Measurements from ENCODE around the gene ADGRG6. TPM values are rescaled to one million over a fixed set of nuclear protein-coding genes. Genes with fewer than 3 reads are reported as not detected.

ADGRG6 gene
- polyA plus RNA-seq, 1 of the 3 experiments (the other 2 are of a cell fraction) = 61.5 TPM

GRCh38 chr6:142441716-142442115 is 139.9 kb downstream of the ADGRG6 start:
- WGBS (ENCODE audit: low lambda C conversion rate) = 53% methylated on average over 3 of the region's 3 CpGs
- no peaks in the 10 kb centered on the region for H4K20me1 ChIP-seq (ENCODE audit: insufficient read depth)
- H3K9ac ChIP-seq = no peak overlapping the region
- H3K4me1 ChIP-seq (ENCODE audit: control insufficient read depth in 1 of 2, insufficient read depth in 2 of 2, low read depth in 1 of 2, low read length in 1 of 2) = peaks cover 3 to 19% of the 10 kb centered on the region in 2 experiments; a peak in 3 of 4 replicates
- H3K9me3 ChIP-seq = no peaks in the 10 kb centered on the region
- TF ChIP-seq NRF1 (IDR thresholded peaks at IDR 0.05; ENCODE audit: low read depth, low read length) = no peak
- no peak for TF ChIP-seq SMC3 (IDR thresholded peaks at IDR 0.05; ENCODE audit: low read depth, low read length)
- TF ChIP-seq NFIC (IDR thresholded peaks at IDR 0.05; ENCODE audit: borderline replicate concordance) = no peak
- no peak for TF ChIP-seq USF1 (IDR thresholded peaks at IDR 0.05; ENCODE audit: borderline replicate concordance, low read depth)
- no peak for TF ChIP-seq PBX3 (IDR thresholded peaks at IDR 0.05)
- no peak for TF ChIP-seq RCOR1 (IDR thresholded peaks at IDR 0.05; ENCODE audit: low read length)
- no peak for TF ChIP-seq RAD21 (IDR thresholded peaks at IDR 0.05; ENCODE audit: low read length)
- TF ChIP-seq TCF12 (IDR thresholded peaks at IDR 0.05) = no peak
- no peak for TF ChIP-seq USF2 (IDR thresholded peaks at IDR 0.05; ENCODE audit: borderline replicate concordance, low read depth, low read length)
- no peak for TF ChIP-seq EP300 (IDR thresholded peaks at IDR 0.05; ENCODE audit: borderline replicate concordance in 1 of 2, low read depth in 1 of 2, low read length in 1 of 2)
- TF ChIP-seq CHD2 (IDR thresholded peaks at IDR 0.05; ENCODE audit: low read length, partially characterized antibody) = no peak
- no peak for TF ChIP-seq GATA2 (CRISPR knock-in tag; IDR thresholded peaks at IDR 0.05)
- TF ChIP-seq GABPA (IDR thresholded peaks at IDR 0.05; ENCODE audit: low read depth) = no peak
- no peaks in the 10 kb centered on the region for H3K27me3 ChIP-seq (ENCODE audit: insufficient read depth)
- ChIA-PET CTCF (no interaction called here), POLR2A (no interaction called here)
- H3F3A ChIP-seq (replicated peaks; ENCODE audit: insufficient read depth) = peaks cover 22% of the 10 kb centered on the region
- DNase-seq = no peak
- H2AFZ ChIP-seq (ENCODE audit: low read depth) = no peak overlapping the region
- no peak overlapping the region for H3K4me2 ChIP-seq
- no peak overlapping the region for H3K4me3 ChIP-seq (ENCODE audit: low read depth in 2 of 2, low read length in 1 of 2)
- no peak overlapping the region for H3K27ac ChIP-seq (ENCODE audit: low read depth in 2 of 2, low read length in 1 of 2)
- peaks cover 61 to 86% of the 10 kb centered on the region in 2 experiments for H3K36me3 ChIP-seq (replicated peaks in 1 of 2; ENCODE audit: control insufficient read depth in 1 of 2, insufficient read depth in 2 of 2, low read length in 1 of 2)
- no peaks in the 10 kb centered on the region for H3K9me2 ChIP-seq
- H3K79me2 ChIP-seq (ENCODE audit: insufficient read depth) = no peaks in the 10 kb centered on the region

- Histone ChIP-seq H3K4me2 (no peak overlapping the region), H3K4me3 (ENCODE audit: low read depth in 2 of 2, low read length in 1 of 2) (no peak overlapping the region), H3K27ac (ENCODE audit: low read depth in 2 of 2, low read length in 1 of 2) (peak overlapping the region in 1 of 2 experiments; percentile 82; a peak in 2 of 4 replicates), H3K9me3 (no peaks in the 10 kb centered on the region), H3K36me3 (replicated peaks in 1 of 2; ENCODE audit: control insufficient read depth in 1 of 2, insufficient read depth in 2 of 2, low read length in 1 of 2) (peaks cover 62 to 81% of the 10 kb centered on the region in 2 experiments), H3F3A (replicated peaks; ENCODE audit: insufficient read depth) (peaks cover 22% of the 10 kb centered on the region), H2AFZ (ENCODE audit: low read depth) (no peak overlapping the region), H4K20me1 (ENCODE audit: insufficient read depth) (no peaks in the 10 kb centered on the region), H3K79me2 (ENCODE audit: insufficient read depth) (no peaks in the 10 kb centered on the region), H3K4me1 (ENCODE audit: control insufficient read depth in 1 of 2, insufficient read depth in 2 of 2, low read depth in 1 of 2, low read length in 1 of 2) (peaks cover 3 to 19% of the 10 kb centered on the region in 2 experiments; a peak in 3 of 4 replicates), H3K27me3 (ENCODE audit: insufficient read depth) (no peaks in the 10 kb centered on the region), H3K9me2 (no peaks in the 10 kb centered on the region), H3K9ac (no peak overlapping the region)
- 50% methylated on average over 2 of the region's 2 CpGs for WGBS (ENCODE audit: low lambda C conversion rate)
- no peak for DNase-seq
- CTCF ChIA-PET = interaction anchor here (1.2 kb wide), 1 partner anchor 18 kb away, joined by 4 read pairs; no protein-coding TSS in a partner anchor
- TF ChIP-seq RAD21 (IDR thresholded peaks at IDR 0.05; ENCODE audit: low read length) = no peak
- TF ChIP-seq FOSL2 (IDR thresholded peaks at IDR 0.05; ENCODE audit: borderline replicate concordance, low read depth) = no peak
- no peak for TF ChIP-seq SMC3 (IDR thresholded peaks at IDR 0.05; ENCODE audit: low read depth, low read length)
- no peak for TF ChIP-seq FOXJ3 (CRISPR knock-in tag; IDR thresholded peaks at IDR 0.05)
- POLR2A ChIA-PET = no interaction called here
Measured at GRCh38 chr6:142443102-142443501, 141.3 kb downstream of the ADGRG6 start.
